ENCODE measurements around the gene TM9SF1.

The TM9SF1 gene

DNA sequence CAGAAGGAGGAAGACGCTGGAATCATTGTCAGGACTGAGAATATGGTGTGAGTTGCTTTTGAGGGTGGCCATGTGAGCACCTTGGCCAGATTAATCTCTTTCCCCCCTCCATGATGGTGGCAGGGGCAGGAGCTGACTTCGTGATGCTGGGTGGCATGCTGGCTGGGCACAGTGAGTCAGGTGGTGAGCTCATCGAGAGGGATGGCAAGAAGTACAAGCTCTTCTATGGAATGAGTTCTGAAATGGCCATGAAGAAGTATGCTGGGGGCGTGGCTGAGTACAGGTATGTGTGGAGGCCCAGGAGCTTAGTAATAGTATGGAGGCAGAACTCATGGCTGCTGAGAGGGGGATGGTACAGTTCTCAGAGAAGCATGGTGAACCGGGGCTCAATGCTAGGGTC is 42.9 kb upstream of the TM9SF1 start:
- TF ChIP-seq, protein P1, sequence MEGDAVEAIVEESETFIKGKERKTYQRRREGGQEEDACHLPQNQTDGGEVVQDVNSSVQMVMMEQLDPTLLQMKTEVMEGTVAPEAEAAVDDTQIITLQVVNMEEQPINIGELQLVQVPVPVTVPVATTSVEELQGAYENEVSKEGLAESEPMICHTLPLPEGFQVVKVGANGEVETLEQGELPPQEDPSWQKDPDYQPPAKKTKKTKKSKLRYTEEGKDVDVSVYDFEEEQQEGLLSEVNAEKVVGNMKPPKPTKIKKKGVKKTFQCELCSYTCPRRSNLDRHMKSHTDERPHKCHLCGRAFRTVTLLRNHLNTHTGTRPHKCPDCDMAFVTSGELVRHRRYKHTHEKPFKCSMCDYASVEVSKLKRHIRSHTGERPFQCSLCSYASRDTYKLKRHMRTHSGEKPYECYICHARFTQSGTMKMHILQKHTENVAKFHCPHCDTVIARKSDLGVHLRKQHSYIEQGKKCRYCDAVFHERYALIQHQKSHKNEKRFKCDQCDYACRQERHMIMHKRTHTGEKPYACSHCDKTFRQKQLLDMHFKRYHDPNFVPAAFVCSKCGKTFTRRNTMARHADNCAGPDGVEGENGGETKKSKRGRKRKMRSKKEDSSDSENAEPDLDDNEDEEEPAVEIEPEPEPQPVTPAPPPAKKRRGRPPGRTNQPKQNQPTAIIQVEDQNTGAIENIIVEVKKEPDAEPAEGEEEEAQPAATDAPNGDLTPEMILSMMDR (IDR thresholded peaks at IDR 0.05; ENCODE audit: low read depth, low read length, missing control alignments) = no peak
- no peak overlapping the region for H3K4me3 ChIP-seq (ENCODE audit: low read depth, low read length)
- DNase-seq (ENCODE audit: low read depth) = no peak

DNA sequence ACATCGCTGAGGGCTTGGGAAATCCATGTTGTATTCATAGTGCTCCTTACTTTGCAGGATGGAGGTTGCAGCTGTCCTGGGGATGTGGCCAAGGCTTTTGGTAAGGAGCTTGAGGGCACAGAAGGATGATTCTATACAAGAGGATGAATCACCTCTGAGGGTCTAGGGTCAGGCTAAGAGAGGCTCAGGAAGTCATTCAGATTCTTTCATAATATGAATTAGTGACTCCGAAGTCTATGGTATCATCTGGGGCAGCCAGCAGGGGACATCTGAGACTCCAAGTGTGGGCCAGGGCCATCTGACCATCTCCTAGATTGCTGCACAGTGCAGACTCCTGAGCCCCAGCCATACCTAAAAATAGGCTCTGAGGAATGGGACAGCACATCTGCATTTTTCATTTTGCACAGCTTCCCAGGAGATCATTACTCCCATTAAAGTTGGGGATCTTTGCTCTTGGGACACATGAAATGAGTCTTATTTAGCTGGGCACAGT is 42.3 kb upstream of the TM9SF1 start:
- TF ChIP-seq, protein P1 (IDR thresholded peaks at IDR 0.05; ENCODE audit: low read depth, low read length, missing control alignments) = no peak
- no peak overlapping the region for H3K4me3 ChIP-seq (ENCODE audit: low read depth, low read length)
- no peak for DNase-seq (ENCODE audit: low read depth)

DNA sequence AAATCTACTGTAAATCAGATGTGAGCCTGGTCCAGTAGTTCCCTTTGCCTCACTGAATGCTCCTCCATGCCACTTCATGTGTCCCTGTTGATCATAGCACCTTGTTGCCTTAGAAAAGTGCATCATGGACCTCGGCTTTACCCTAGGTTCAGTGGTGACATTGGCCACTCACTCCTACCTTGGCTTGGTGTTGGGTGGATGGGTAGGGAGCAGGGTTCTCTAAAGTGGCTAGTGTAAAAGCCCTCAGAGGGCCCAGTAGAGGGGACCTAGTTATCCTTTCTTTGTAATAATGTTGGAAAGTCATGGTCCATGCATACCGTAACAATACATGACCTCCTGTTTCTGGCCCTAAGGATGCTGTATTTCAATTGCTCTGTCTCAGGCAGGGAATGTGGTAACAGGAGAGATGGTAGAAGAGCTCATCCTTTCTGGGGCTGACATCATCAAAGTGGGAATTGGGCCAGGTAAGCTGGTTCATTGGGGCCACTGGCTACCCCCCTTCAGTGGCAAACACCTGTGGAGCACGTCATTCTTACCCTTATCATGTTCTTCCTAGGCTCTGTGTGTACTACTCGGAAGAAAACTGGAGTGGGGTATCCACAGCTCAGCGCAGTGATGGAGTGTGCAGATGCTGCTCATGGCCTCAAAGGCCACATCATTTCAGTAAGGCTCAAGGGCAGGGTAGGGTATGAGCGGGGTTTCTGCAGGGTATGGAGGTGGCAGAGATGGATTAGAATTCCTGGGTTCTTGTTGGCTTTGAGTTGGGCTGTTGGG is 41.6 kb upstream of the TM9SF1 start:
- no peak for DNase-seq (ENCODE audit: low read depth)
- H3K4me3 ChIP-seq (ENCODE audit: low read depth, low read length) = no peak overlapping the region
- TF ChIP-seq, protein P1 (IDR thresholded peaks at IDR 0.05; ENCODE audit: low read depth, low read length, missing control alignments) = no peak

DNA sequence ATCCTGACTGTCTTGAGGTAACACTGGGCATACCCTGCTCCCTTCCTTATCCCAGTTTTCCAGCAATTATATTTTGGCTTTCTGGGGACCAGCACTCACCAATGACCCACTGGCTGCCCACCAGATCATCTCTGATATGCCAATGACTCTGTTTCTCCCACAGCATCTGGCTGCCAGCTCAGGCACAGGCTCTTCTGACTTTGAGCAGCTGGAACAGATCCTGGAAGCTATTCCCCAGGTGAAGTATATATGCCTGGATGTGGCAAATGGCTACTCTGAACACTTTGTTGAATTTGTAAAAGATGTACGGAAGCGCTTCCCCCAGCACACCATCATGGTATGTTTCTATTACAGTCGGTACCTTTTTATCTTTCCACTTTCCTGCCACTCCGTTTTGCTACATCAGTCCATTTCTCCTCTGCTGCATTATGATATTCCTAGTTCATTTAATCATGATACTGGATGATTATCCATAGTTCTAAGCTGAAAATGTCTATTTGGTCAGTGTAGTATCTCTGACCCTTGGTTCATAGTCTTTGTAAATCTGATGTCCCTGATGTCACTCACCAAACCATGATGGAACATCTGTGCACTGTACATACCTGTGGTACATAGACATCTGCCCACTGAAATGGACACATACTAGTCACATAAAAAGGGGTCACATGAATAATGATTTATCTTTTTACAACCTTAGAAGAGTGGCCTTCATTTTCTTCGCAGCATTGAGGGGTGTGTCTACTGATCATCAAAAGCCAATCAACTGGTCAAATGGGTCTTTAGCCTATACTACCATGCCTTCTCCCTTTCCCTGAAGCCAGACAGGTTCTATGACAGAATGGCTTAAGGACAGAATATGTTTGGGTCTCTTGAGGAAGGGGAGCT is 40.8 kb upstream of the TM9SF1 start:
- H3K4me3 ChIP-seq (ENCODE audit: low read depth, low read length) = no peak overlapping the region
- TF ChIP-seq, protein P1 (IDR thresholded peaks at IDR 0.05; ENCODE audit: low read depth, low read length, missing control alignments) = no peak
- no peak for DNase-seq (ENCODE audit: low read depth)

DNA sequence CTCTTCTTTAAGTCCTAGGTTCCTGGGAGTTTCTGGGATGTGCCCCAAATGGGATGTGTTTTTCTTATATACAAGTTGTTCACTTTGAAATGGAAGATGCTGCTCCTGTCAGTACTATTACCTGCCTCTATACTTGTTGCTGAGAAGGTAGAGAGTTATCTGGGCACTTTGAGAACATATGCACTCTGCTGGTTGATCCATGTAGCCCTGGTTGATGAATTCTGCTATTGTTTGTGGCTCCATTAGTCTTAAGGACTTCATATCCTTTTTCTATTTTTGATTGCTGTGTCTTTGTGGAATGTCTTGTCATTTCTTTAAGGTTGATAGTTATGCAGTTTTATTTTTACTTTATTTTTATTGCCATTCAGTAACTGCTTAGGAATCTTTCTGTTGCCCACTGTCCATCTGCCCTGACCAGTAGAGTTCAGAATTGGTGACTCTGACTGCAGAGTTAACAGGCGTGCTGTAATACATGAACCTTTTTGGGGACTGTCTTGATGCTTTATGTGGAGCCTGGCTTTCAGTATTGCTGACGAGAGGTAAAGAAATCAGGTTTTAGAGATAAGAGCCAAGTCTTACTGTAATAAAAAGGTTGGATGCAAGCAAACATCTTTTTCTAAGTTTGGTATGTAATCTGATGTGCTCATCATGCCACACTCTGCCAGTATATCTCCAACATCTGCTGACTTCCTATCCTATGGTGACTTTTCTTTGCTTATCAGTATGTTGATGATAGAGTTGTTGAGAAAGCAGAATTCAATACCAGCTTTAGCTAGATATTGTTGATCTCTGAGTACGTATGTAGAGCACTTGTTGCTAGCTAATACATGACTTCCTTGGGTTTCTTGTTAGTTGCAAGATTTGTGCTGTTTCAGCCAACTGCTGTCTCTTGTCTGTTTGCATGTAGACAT is 39.1 kb upstream of the TM9SF1 start:
- TF ChIP-seq, protein P1 (IDR thresholded peaks at IDR 0.05; ENCODE audit: low read depth, low read length, missing control alignments) = no peak
- DNase-seq (ENCODE audit: low read depth) = no peak
- H3K4me3 ChIP-seq (ENCODE audit: low read depth, low read length) = no peak overlapping the region

DNA sequence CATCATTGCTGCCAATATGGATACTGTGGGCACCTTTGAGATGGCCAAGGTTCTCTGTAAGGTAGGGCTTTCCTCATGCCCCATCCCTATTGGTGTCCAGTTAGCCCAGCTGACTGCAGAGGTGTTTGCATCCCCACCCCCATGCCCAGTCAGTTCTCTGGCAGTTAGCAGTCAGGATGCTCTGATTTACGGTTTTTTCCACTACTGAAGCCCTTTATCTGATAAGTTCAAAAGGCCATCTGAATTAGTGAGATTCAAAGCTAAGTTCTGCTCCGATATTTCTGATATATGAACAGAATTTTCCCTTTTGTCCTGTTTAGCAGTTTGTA is 38.3 kb upstream of the TM9SF1 start:
- TF ChIP-seq, protein P1 (IDR thresholded peaks at IDR 0.05; ENCODE audit: low read depth, low read length, missing control alignments) = no peak
- H3K4me3 ChIP-seq (ENCODE audit: low read depth, low read length) = peak overlapping the region; percentile 83
- DNase-seq (ENCODE audit: low read depth) = no peak
